Suprapubic skin (tissue), 4 donors: Measurements from ENCODE around the gene CLDN20.

Source experiments
- CTCF ChIP-seq, 2 donors: fragments of 200-600 bp in 1 of 2; fragments of 450-650 bp in 1 of 2; sonication (generic) in 1 of 2; IDR thresholded peaks; one replicate each; pipeline ENCODE4 v1.5.1; 2016 to 2019; ENCODE audit warnings: antibody characterized with exemption in 2 of 2, mild to moderate bottlenecking in 1 of 2, moderate library complexity in 1 of 2
- EP300 ChIP-seq: sonication (generic); formaldehyde crosslinking; IDR thresholded peaks from one replicate; pipeline ENCODE4 v1.6.1; 2017; ENCODE audit warnings: antibody characterized with exemption
- POLR2A ChIP-seq, 2 donors: fragments of 450-650 bp; IDR thresholded peaks; one replicate each; pipeline ENCODE4 v1.6.1; 2017; ENCODE audit warnings: antibody characterized with exemption in 2 of 2, mild to moderate bottlenecking in 2 of 2, moderate library complexity in 2 of 2
- POLR2AphosphoS5 ChIP-seq, 3 donors: sonication (generic); formaldehyde crosslinking; IDR thresholded peaks; one replicate each; pipeline ENCODE4 v1.6.1; 2017; ENCODE audit warnings: antibody characterized with exemption in 3 of 3

- TF ChIP-seq CTCF (IDR thresholded peaks at IDR 0.05) (no peak), POLR2A (IDR thresholded peaks at IDR 0.05) (no peak), EP300 (no peak), POLR2AphosphoS5 (IDR thresholded peaks at IDR 0.05) (no peak)
Observed at GRCh38 chr6:155324993-155325392, 61.2 kb downstream of the CLDN20 start.
